COLO668 (cell line): Measurements from ENCODE around the gene CACNG4.

Experiments
- DNase-seq: peaks from one replicate; lab custom pipeline; 2025; ENCODE audit not compliant: unreplicated experiment; lab: John Stamatoyannopoulos, UW

The CACNG4 gene

DNA sequence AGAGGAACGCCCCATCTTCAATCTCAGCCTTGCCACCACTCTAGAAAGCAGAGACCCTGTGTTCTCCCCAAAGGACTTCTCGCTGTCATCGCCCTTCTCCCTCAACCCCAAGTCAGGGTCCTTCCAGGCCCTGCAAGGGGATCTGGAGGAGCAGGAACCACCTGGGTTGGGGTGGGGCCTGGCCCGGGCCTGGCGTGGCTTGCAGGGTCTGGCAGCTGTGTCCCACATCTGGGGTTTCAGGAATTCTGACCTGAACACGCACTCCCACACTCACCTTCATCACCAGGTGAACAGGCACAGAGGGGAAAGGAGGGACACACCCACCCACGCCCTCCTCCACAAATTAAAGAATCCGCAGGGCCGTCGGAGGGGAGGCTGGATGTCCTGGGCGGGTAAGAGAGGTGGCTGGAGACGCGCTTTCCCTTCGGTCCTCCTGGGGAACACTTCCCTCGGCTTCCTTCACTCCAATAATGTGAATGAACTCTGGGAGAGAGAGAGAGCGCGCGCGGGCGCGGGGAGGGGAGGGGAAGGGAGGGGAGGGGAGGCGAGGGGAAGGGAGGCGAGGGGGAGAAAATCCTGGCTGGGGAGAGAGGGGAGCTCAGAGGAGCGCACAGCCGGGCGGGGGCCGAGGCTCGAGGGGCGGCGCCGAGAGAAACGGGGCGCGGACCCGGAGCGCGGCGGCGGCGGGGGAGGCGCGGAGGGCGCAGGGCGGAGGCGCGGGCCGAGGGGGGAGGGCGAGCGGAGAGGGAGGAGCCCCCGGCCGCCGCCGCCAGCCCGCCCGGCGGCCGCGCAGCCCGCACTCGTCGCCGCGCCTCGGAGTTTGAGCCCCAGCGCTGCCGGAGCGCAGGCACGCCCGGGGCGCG lies at the start of gene CACNG4:
Gene CACNG4 (plus strand): TSS at position 799 of the 863 bp plus-strand sequence. CDS start 205 bp downstream, outside the sequence.
- peak; percentile 13 for DNase-seq

DNA sequence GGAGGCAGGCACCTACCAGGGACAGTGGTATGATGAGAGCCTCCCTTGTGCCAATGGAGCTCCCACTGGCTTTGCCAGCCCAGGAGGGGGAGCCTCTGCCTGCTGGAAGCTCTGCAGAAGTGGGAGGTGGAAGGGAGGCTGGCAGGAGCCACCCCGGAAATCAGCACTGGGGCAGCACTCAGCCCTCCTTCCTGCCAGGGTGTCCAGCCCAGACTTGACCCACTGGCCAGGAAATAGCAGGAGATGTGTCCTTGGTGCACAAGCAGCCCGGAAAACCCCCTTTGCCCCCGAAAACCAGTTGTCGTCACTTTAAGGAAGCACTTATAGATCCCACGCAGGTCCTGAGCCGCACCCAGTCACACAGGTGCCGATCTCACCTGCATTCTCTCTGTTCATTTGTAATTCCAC lies 49.3 kb upstream of the CACNG4 start:
- peak; percentile 20 for DNase-seq

DNA sequence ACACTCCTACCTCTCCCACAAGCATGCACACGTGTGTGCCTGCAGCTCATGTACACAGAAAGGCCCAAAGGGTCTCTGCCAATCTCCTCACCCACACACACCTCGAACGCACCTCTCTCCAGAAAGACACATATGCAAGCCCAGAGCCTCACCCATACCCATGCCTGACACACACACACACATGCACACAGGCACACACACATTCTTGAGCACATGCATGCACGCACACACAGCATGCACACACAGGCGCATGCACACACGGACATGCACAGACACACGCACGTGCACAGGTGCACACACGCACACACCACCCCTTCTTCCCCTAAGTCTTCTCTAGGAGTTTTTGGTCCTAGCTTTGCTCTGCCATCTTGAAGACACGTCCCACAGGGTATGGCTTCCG lies 48.7 kb upstream of the CACNG4 start:
- no peak for DNase-seq

DNA sequence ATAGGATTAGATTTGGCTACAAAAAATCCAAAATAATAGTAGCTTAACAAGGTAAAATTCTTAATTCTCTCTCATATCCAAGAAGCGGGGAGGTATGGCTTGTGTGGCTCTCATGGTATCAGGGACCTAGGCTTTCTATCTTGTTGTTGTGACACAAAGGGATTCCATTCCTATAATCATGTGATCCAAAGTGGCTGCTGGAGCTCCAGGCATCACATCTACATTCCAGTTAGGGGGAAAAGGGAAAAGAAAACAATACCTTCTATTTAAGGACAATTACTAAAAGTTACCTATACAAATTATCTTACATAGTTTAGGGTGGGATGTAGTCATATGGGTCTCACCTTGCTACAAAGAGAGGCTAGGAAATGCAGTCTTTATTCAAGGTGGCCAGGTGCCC lies 47.6 kb upstream of the CACNG4 start:
- DNase-seq: no peak

DNA sequence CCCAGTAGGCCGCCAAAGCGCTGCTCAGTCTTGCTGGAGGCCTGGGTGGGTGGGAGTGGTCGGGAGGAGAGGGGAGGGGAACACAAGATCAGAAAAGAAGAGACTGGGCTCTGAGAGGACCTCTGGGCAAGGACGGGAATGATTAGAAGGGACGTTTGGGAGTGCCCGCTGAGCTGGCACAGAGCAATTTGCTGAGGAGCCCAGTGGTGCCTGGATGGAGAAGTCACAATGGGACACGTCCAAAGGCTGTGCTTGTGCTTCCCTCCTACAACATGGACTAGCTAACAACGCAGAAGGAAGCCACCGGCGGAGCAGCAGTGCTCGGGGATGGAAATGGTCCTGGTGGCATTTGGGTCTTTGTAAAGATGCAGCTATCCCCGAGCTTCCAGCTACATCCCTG lies 45.6 kb upstream of the CACNG4 start:
- no peak for DNase-seq

DNA sequence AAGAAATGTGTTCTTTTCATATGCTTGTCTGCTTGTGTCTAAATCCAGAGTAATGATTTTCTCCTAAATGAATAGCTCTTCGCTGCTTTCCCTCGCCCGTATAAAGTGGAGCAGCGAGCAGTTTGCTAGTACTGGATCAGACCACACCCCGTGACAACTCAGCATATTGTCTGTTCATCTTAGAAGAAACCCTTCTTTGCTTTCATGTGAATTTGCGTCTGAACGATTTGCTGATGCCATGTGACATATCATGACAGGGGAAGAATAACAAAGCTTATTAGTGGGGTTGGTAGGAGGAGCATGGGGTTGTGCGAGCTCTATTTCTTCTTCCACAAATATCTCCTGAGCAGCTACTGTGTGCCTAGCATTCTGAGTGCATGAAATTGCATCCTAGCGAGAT lies 44.1 kb upstream of the CACNG4 start:
- DNase-seq: no peak

DNA sequence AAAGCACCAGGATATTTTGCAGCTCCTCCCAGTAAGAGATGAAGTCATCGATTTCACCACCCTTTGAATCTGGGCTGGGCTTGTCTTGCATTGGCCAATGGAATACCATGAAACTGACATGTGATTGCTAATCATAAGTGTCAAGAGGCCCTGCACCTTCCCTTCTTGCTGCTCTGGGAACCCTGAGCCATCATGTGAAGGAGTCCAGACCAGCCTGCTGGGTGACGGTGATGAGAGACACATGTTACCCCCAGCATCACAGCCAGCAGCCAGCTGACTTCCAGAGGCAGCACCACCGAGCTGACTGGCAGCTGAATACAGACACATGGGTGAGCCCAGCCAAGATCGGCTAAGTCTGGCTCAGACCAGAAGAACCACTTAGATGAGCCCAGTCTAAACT lies 43.6 kb upstream of the CACNG4 start:
- no peak for DNase-seq

DNA sequence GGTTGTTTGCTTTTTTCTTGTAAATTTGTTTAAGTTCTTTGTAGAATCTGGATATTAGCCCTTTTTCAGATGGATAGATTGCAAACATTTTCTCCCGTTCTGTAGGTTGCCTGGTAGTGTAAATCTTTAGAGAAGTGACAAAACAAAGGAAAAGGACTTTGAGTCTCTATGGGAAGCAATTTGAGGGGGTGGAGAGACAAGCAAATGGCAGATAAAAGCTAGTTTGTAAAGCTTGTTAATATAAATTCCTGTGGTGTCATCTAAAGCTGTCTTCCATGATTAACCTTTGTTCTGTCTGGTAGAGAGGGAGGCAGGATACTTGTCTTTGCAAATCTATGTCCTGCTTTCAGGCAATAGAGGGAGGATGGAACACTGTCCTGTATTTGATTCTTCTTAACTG lies 40.6 kb upstream of the CACNG4 start:
- DNase-seq: no peak

DNA sequence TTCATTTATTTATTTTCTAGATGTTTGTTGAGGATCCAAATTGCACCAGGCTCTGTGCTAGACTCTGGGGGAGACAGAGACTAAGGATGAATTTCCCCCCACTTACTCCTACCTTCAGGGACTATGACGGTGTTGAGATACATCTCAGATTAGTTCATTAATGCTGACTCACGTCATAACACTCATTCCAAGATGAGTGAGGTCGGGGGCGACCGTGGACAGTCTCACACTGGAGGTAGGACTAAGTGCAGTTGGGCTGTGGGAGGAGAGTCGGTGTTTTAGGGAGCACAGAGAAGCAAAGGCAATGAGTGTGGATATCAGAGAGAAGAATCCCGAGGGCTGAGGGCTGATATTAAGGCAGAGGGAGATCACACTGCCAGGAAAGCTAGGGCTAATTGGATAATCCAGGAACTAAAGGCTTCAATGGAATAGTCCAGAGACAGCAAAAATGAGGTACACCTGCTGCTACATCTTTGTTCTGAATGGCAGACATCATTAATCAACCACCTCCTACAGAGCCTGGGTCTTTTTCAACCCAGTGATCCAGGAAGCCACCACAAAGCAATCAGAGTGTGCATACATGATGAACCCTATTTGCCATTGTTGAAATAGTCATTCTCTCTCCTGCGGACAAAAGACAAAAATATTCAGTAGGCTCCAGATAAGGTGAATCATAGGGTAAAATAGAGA lies 38.6 kb upstream of the CACNG4 start:
- DNase-seq: peak; percentile 3

DNA sequence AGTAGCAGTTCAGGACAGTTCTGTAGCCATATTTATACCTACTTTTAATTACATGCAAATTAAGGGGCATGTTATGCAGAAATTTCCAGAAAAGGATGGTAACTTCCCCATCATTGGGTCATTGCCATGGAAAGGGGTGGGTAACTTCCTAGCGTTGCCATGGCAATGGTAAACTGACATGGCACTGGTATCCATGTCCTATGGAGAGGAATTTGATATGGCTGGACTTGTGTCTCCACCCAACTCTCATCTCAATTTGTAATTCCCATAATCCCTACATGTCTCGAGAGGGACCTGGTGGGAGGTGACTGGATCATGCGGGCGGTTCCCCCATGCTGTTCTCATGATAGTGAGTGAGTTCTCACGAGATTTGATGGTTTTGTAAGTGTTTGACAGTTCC lies 35.6 kb upstream of the CACNG4 start:
- no peak for DNase-seq

DNA sequence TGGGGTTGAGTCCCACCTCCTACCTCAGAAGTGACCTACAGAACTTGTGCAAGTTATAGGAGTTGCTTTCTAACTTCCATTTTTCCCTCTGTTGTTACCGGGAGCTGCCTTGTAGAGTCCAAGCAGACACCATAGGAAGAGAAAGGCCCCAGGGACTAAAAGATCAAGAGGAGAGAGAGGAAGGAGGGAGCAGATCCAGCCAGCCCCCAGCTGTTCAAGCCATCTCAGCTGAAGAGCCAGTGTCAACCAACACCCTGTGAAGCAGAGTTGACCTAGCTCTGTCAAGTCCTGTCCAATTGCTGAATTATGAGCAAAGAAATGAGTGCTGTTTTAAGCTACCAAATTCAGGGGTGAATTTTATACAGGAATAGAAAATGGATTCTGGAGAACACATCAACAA lies 34.9 kb upstream of the CACNG4 start:
- DNase-seq: no peak

DNA sequence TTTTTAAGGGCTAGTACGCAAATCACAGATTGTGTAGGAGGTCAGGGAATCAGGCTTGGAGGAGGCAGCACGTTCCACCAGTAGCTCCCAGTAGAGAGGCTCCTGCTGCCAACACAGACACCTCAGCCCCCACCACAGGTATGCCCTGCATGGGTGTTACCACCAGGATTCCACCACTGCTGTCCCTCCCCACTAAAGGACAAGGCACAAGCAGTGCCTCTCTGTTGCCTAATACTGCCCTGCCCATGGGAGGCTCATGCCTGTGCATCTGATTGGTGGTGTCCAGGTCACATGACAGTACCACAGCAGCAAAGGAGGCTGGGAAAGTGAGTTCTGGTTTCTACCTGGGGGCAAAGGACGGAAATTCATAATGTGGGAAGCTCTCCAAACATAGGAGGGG lies 33.6 kb upstream of the CACNG4 start:
- no peak for DNase-seq

DNA sequence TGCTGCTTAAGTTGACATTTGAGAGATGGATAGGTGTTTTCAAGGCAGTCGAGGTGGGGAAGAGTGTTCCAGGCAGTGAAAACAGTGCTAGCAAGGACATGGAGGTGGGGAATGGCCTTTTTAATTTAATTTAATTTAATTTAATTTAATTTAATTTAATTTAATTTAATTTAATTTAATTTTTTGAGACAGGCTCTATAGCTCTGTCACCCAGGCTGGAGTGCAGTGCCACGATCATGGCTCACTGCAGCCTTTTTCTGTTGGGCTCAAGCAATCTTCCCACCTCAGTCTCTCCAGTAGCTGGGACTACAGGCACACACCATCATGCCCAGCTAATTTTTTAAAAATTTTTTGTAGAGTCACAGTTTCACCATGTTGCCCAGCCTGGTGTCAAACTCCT lies 32.2 kb upstream of the CACNG4 start:
- DNase-seq: no peak

DNA sequence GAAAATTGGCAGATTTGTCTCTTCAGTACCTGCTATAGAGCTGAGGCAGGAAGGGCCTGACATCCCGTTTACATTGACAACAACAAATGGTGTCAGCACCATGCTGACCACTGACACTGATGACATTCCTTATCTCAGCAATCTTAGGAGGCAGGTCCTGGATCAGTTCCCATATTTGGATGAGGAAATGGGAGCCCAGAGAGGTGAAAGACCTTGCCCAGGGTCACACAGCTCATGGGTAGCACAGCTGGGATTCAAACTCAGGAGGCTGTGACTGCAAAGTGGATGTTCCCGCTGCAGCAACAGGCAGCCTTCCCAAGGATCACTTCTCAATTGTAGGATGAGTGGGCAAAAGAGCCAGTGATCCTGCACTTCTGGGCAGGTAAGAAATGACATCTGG lies 30.5 kb upstream of the CACNG4 start:
- DNase-seq: no peak

DNA sequence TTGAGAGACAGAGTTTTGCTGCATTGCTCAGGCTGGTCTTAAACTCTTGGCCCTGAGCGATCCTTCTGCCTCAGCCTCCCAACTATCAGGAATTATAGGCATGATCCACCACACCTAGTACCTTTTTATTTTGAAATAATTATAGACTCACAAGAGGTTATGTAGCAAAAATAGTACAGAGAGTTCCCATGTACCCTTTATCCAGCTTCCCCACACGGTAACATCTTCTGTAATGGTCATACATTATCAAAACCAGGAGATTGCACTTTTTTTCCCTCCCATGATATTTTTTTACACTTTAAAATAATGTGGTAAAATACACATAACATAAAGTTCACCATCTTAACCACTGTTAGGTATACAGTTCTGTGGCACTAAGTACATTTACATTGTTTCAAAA lies 28.8 kb upstream of the CACNG4 start:
- DNase-seq: no peak

DNA sequence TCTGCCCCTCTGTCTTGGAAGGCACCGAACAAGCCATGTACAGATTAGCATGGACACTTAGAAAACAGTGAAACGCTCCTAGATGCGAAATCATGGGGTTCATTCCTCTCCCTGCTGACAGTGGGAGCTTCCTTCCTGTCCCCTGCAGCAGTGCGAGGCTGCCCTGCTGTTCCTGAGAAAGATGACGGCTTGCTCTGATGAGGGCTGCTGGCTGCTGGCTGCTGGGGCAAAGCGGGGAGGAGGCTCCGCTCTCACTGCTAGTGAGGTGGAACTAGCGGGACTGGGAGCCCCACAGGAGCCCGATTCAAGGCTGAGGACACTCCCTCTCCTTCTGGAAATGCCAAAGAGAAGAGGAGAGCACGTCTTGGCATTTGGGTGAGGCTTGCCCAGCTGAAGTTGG lies 25.9 kb upstream of the CACNG4 start:
- DNase-seq: no peak

DNA sequence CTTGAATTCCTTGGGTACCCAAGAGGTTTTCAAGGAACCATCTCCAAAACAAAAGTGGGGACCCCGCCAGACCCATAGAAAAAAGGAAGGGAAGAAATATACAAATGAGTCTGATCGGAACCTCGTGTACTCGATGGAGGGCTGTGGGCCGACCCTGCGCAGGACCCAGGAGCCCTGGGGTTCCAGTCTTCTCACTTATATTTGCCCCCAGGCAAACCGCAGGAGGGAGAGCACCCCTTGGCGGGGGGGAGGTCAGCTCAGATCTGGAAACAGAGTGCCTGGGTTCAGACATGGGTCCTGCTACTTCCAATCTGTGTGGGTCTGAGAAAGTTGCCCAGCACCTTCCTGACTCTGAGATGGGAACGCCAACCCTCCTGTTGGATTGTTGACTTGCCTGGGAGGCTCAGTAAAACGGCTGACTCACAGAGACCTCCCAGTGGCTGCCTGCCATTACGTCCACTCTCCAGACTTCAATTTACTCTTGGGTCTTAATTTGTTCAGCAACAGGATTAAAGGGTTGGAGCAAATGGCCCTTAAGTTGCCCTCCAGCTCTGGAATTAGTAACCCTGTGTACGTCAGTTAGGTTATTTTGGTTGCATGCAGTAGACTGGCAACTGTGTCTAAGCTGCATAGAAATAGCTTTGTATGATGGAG lies 24.9 kb upstream of the CACNG4 start:
- no peak for DNase-seq

DNA sequence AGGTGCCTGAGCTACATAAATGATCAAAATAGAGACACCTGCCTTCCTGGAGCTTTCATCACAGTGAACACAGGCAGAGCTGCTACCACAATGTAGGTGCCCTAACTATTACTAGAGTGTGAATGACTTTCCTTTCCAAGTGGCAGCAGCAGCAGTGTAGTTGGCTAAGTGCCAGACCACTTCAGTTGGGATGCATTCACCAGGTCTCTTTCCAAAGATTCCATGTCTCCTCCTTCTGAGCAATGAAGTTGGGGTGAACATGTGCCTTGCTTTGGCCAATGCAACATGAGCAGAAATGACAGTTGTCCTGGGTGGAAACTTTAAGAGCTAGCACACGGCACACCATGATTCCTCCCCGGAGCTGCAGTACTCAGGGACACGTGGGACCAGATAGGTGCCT lies 23.3 kb upstream of the CACNG4 start:
- no peak for DNase-seq

DNA sequence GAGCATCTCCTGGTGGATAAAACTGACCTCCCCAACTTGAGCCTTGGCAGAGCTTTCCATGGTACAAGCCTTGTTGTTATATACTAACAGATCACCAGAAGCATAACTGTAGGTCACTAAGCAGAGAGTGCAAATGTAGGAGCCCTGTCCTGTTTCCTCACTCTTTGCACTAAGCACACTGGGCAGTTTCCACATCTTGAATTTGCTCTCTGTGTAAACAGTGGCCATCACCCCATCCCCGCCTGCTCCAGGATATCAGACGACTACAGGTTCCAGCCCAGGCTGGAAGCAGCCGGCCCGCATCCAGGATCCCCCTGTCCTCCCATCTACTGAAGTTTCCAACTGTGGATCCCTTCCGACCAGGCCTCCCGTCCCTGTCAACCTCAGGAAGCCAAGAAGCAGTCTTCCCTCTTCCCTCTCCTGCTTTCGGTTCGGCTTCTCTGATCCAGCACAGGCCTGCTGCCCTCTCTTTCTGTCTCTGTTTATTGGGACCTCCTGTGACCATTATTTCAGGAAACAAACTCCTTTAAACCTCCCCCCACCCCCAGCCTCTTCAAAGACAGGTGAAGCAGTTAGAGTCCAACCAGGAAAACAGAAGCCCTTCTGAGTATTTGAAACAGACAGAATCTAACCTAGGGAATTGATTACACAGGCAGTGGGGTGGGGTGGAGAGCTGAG lies 22.6 kb upstream of the CACNG4 start:
- no peak for DNase-seq

DNA sequence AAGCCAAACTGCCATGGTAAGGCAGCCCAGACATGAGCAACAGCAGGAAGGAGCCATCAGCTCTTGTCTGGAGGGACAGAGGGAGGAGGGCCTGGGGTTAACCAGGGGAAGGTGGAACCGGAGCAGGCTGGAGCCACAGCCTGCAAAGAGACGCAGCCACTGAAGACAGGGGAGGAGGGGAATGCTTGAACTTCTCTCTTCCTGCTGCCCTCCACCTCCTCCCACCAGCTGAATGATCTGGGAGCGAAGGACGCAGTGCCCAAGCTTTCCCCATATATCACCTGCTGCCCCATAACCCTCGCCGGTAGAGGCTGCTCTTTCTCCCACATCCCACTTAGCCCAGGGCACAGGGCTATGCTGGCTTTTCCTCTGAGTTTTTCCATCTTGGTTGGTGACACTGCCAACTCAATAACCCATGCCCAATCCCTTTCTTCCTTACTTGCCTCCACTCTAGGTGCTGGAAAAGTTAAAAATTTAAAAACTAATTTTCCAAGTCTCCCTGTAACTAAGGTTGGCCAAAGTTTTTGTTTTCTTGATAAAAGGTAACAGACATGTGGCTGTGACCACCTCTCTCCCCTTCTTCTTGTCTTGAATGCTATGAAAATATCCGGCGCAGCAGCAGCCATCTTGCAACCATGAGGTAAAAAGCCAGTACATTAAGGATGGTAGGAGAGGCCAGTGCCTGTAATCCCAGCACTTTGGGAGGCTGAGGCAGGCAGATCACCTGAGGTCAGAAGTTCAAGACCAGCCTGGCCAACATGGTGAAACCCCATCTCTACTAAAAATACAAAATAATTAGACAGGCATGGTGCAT lies 21.8 kb upstream of the CACNG4 start:
- no peak for DNase-seq

DNA sequence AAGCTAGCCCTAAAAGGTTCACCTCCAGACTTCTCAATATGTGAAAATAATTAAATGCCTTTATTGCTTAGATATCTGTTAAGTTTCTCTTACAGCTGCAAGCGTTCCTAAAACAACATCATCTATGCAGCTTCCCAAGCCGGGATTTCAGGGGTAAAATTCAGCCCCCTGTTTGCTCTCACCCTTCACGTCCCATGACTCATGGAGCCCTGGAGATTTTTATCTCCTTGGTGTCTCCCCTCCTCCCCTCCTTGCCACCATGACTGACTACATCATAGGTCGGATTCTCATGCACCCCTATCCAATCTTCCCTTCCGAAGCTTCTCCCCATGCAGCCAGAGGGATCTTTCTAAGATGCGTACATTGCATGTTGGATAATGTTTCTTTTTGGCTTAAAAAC lies 21.0 kb upstream of the CACNG4 start:
- no peak for DNase-seq
